Measurements from ENCODE around the gene POMGNT2.

The POMGNT2 gene

GRCh38 chr3:43062040-43062563, 43.8 kb downstream of the POMGNT2 start:
- TF ChIP-seq CTCF (IDR thresholded peaks at IDR 0.05; ENCODE audit: insufficient read depth, low read depth, low read length, missing control alignments), result no peak
- no peak overlapping the region for H3K4me3 ChIP-seq (ENCODE audit: low read length)
- DNase-seq (ENCODE audit: low read depth), result no peak

GRCh38 chr3:43061101-43061895, 44.6 kb downstream of the POMGNT2 start:
- no peak for TF ChIP-seq CTCF (IDR thresholded peaks at IDR 0.05; ENCODE audit: insufficient read depth, low read depth, low read length, missing control alignments)
- no peak overlapping the region for H3K4me3 ChIP-seq (ENCODE audit: low read length)
- no peak for DNase-seq (ENCODE audit: low read depth)

- no peak for DNase-seq (ENCODE audit: low read depth)
- H3K4me3 ChIP-seq (ENCODE audit: low read length), result no peak overlapping the region
- TF ChIP-seq CTCF (IDR thresholded peaks at IDR 0.05; ENCODE audit: insufficient read depth, low read depth, low read length, missing control alignments), result no peak
Observed at GRCh38 chr3:43059456-43059855, 46.4 kb downstream of the POMGNT2 start.

GRCh38 chr3:43055806-43056770, 49.8 kb downstream of the POMGNT2 start:
- no peak for TF ChIP-seq CTCF (IDR thresholded peaks at IDR 0.05; ENCODE audit: insufficient read depth, low read depth, low read length, missing control alignments)
- no peak for DNase-seq (ENCODE audit: low read depth)

GRCh38 chr3:43055393-43055792, 50.5 kb downstream of the POMGNT2 start:
- no peak overlapping the region for H3K4me3 ChIP-seq (ENCODE audit: low read length)
- DNase-seq (ENCODE audit: low read depth), result no peak
- TF ChIP-seq CTCF (IDR thresholded peaks at IDR 0.05; ENCODE audit: insufficient read depth, low read depth, low read length, missing control alignments), result no peak

More at GRCh38 chr3:43055806-43056770, 49.8 kb downstream of the POMGNT2 start:
- no peak overlapping the region for H3K4me3 ChIP-seq (ENCODE audit: low read length)

- DNase-seq (ENCODE audit: low read depth), result no peak
- no peak overlapping the region for H3K4me3 ChIP-seq (ENCODE audit: low read length)
- TF ChIP-seq CTCF (IDR thresholded peaks at IDR 0.05; ENCODE audit: insufficient read depth, low read depth, low read length, missing control alignments), result no peak
Observed at GRCh38 chr3:43054754-43055153, 51.1 kb downstream of the POMGNT2 start.

Data from epithelial cell of esophagus (primary cell).